GM18870 (cell line): Measurements from ENCODE around the gene LYL1.
A peak's percentile ranks its signal among the peaks of the same experiment; 100 is the strongest.
"Not testable (repeated sequence)": the region's sequence is repeated elsewhere in the genome, so short reads cannot be mapped to it uniquely, and the experiment has no call there.

Experiments
- ATAC-seq: cut with Tn5 transposase; IDR thresholded peaks from one replicate; pipeline ENCODE4 v1.9.1; 2021; ENCODE audit warnings: moderate library complexity; ENCODE audit not compliant: unreplicated experiment

LYL1 gene

GRCh38 chr19:13102666-13103580 lies at the start of gene LYL1:
Gene LYL1 (minus strand): TSS chr19:13102858. CDS start chr19:13101171, 1,687 bp downstream.
- no peak for ATAC-seq

DNA sequence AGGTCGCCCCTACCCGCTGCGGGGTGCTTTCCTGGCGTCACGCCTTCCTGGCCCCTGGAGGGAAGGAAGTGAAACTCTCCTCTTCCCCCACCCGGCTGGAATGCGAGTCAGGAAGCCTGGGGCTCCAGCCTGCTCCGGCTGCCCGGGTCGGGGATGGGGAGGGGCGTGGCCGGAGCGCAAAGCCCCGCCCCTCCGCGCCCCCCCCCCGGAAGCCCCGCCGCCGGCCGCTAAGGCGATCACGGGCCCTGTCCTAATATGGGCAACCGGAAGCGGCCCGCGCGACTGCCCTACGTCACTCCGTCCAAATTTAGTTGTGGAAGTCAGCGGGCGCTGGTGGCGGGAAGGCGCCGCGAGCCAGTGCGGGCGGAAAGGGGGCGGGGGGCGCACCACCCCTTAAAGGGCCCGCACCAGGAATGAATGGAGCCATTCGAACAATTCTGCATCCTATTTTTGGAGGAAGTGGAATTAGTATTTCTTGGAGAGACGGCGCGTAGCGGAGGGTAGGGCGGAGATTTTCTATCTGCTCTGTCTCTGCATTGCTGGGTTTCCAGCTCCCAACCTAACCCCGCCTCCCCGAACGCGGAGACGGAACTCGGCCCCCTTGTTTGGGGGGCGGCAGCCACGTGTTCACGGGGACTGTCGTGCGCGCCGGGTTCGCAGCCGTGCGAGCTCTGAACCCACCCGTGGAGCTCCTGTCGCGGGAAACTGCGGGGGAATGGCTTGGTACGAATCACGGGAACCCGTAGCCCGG lies 49.1 kb upstream of the LYL1 start:
- peak; percentile 25 for ATAC-seq

DNA sequence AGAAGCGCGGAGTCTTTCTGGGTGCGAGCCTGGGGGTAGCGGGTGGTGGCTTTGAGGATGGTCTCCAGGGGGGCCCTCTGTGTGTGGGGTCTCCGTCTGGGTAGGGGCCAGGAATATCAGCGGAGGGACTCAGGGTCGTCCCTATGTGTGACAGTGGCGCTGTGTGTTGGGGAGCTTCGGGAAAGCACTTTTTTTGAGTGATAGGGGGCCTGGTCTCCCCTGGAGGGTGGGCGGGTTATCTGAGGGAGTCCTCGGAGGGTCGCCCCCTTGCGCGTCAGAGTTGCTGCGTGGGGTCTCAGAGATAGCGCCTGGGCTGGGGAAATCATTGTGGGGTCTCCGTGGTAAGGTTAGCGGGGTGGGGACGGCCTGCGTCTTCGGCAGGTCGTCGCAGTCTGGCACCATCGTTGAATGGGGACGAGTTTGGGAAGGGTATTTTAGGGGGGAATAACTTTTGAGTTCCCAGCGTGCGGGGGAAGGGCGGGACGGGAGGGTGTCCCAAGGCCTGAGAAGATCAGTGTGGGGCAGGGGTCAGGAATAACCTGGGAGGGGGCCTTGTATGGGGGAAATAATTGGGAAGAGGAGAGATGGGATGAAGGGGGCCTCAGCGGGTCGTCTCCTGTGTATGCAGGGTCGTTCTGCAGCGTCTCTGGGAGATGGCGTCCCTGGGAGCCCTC lies 48.4 kb upstream of the LYL1 start:
- ATAC-seq = no peak

GRCh38 chr19:13150187-13150930 lies 47.7 kb upstream of the LYL1 start, which contains the start of the genes IER2 and STX10:
Gene IER2 (plus strand): TSS chr19:13150411. CDS start chr19:13153187, 2,776 bp downstream.
Gene STX10 (minus strand): TSS chr19:13150375. CDS start chr19:13150173, 202 bp downstream.
- ATAC-seq = peak; percentile 30

DNA sequence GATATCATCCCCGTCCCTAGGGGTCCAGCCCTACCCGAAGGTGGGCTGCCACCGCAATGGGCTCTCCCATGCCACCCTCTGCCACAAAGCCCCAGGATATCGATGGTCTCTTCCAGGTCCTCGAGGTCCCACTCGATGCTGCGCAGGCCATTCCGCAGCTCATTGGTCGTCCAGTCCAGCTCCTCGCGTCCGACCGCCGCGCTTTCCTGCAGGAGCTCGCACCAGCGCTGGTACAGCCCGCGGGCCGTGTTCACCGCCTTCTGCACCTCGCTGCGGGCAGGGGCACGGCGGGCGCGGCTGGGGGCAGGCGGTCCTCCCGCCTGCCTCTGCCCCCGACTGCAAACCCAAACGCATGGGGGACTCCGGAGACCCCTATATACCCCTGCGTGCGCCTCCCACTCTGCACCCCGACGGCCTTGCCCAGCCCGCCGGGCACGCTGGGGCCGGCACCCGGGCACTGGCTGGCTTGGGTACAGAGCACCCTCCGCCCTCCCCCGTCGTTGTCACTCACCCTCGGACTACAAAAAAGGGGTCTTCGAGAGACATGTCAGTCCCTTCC lies 47.0 kb upstream of the LYL1 start:
- no peak for ATAC-seq

- ATAC-seq = not testable (repeated sequence)
Observed at GRCh38 chr19:13149173-13149627, 46.5 kb upstream of the LYL1 start.

GRCh38 chr19:13146763-13147563 lies 44.3 kb upstream of the LYL1 start:
- no peak for ATAC-seq

DNA sequence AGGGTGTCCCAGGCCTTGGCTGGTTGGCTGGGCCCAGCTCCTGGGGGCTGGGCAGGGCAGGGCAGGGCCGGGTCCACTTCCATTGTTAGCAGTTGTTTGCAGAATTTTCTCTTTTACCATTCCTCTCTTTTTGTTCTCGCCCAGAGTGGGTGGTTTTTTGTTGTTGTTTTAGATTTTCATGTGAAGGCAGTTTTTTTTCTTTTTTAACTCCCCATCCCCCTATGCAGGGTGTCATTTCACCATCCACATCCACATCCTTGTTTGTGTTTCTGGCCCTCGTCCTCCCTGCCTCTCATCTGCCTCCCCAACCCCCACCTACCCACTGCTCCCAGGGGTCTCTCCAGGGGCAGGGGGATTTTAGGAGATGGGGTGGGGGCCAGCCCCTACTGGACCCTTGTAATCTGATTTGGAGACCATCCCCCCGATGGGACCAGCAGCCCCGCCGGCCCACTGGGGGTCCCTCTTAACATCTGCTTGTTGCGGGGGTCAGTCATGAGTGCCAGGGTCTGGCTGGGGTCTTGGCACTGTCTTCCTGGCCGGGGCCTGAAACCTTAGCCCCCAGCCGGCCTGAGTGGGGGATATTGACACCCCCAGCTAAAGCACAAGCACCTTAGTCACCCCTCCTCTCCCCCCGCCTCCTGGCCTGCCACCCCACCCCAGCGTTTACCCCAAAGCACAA lies 37.1 kb upstream of the LYL1 start:
- ATAC-seq = no peak

DNA sequence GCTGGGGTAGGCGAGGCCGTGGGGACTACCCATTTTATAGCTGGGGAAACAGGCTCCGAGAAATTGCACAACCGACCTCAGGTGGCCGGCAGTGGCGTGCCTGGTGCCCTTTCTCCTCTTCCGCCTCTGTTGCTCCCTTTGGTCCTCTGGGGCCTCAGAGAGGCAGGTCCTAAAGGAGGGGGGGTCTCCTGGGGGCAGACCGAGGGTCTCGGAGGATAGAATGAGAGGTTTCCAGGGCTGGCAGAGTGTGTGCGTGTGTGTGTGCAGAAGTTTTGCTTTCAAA lies 36.2 kb upstream of the LYL1 start:
- ATAC-seq = no peak

DNA sequence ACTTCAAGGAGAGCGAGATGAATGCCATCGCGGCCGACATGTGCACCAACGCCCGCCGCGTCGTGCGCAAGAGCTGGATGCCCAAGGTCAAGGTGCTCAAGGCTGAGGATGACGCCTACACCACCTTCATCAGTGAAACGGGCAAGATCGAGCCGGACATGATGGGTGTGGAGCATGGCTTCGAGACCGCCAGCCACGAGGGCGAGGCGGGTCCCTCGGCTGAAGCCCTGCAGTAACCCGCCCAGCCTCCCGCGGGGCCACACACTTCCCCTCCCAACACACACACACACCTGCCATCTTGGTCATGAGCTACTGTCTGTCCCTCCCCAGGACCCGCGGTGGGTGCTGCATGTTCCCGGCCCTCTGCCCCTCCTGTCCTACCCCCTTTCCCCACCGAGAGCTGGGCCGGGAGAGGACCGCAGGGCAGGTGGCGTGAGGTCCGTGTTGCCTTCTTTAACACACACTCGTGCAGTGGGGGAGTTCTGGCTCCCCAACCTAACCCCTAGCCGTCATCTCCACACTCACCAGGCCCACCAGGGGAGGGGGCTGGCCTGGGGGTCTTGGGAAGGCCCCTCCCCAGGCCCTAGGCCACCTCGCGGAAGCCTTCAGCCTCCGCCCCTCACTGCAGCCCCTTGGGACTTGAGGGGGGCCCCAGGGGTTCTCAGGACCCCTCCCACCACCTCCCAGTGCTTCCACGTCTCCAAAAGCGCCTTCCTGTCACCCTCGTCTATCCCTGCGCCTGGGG lies 35.7 kb upstream of the LYL1 start:
- ATAC-seq = no peak

GRCh38 chr19:13137290-13137794 lies 34.7 kb upstream of the LYL1 start:
- no peak for ATAC-seq

GRCh38 chr19:13135068-13136062 lies 32.7 kb upstream of the LYL1 start:
- no peak for ATAC-seq

DNA sequence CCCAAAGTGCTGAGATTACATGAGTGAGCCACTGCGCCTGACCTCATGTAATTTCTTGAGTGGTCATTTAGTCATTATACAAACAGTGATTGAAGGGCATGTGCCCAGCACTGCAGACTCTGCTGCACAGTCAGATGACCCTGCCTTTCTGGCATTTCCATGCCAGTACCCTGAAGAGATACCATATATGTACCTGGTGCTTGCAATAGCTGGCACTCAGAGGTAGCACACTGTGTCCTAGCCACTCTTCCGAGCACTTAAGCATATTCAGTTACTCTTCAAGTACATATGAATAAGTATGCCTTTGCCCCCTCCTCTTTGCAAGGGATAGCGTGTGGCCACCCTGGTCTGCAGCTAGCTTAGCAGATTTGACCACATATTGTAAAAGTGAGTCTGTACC lies 32.0 kb upstream of the LYL1 start:
- ATAC-seq = no peak

DNA sequence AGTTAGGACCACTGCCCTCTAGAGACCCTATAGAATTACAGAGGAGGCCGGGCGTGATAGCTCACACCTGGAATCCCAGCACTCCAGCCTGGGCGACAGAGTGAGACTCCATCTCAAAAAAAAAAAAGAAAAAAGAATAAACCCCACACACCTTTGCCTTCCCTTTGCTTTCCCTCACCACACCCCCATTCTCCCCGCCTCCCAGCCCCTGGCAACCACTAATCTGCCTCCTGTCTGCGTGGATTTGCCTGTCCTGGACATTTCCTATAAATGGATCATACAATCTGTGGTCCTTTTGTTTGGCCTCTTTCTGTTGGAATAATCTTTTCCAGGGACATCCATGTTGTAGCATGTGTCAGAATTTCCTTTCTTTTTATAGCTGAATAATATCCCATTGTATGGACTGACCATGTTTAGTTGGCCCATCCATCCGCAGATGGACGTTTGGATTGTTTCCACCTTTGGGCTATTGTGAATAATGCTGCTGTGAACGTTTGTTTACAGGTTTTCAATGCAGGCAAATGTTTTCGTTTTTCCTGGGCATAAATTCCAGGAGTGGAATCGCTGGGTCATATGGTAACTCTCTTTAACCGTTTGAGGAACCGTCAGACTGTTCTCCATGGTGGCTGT lies 30.7 kb upstream of the LYL1 start:
- no peak for ATAC-seq

DNA sequence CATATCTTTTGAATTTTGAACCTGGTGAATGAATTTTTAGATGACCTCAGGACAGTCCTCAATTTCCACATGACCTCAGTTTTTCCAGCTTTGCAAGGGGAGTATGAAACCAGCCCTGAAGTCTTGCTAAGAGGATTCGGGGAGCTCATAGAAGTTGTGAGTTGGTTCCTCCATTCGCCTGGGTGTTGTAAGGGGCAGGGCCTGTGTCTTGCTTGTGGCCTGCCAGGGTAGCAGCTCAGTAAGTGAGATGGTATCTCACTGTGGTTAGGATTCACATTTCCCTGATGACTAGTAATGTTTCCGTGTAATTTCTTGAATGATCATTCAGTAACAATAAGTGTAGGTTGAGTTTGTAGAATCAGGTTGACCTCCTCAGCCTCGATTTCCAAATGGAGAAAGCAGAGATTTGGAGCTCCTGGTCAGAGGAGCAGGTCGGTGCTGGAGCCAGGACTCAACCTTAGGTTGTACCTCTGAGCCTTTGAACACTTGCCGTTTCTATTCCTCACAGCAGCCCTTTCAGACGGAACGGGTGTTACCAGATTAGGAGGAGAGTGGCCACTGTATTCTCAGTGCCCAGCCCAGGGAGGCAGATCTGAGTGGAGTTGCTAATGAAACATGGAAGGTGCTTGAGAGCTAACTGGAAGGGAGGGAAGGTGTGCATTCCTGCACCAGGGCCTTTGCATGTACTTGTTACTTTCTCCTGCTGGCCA lies 30.0 kb upstream of the LYL1 start:
- no peak for ATAC-seq
